Neural crest cell (in vitro differentiated cells): ENCODE results near the gene RPTOR. TPM values are rescaled to one million over a fixed set of nuclear protein-coding genes. Genes with fewer than 3 reads are reported as not detected.
"Not testable (repeated sequence)": the region's sequence is repeated elsewhere in the genome, so short reads cannot be mapped to it uniquely, and the experiment has no call there.

ENCODE experiments used
- DNase-seq: peaks from one replicate; pipeline ENCODE4 v3.0.0; 2021; ENCODE audit warnings: low read depth, mixed read lengths, low spot score
- H3K27ac Mint-ChIP-seq: one replicate; pipeline ENCODE4 v1.8.0; 2021; ENCODE audit warnings: mild to moderate bottlenecking, mixed read lengths; ENCODE audit not compliant: unreplicated experiment
- H3K27me3 Mint-ChIP-seq: 2 replicates; pipeline ENCODE4 v1.8.0; 2021; ENCODE audit warnings: low read depth, mild to moderate bottlenecking, mixed read lengths
- H3K36me3 Mint-ChIP-seq: 2 replicates; pipeline ENCODE4 v1.8.0; 2021; ENCODE audit warnings: low read depth, mild to moderate bottlenecking, mixed read lengths
- H3K4me1 Mint-ChIP-seq: 2 replicates; pipeline ENCODE4 v1.8.0; 2021; ENCODE audit warnings: mixed read lengths
- H3K4me3 Mint-ChIP-seq: one replicate; pipeline ENCODE4 v1.8.0; 2021; ENCODE audit warnings: mild to moderate bottlenecking, mixed read lengths
- H3K9me3 Mint-ChIP-seq: 2 replicates; pipeline ENCODE4 v1.8.0; 2021; ENCODE audit warnings: mixed read lengths
- total RNA-seq: library from RNA; stranded (reverse); gene quantifications from 2 replicates; pipeline ENCODE4 v1.2.1, GENCODE V29; 2021
- TF ChIP-seq, protein P1 (sequence below): fragments of 200-600 bp; sonication (generic); conservative IDR thresholded peaks from 2 replicates; pipeline ENCODE4 v1.5.0; 2021; ENCODE audit warnings: antibody characterized with exemption, mild to moderate bottlenecking

Gene RPTOR
- total RNA-seq, 1 donor from 2014 or later = 41.1 TPM

DNA sequence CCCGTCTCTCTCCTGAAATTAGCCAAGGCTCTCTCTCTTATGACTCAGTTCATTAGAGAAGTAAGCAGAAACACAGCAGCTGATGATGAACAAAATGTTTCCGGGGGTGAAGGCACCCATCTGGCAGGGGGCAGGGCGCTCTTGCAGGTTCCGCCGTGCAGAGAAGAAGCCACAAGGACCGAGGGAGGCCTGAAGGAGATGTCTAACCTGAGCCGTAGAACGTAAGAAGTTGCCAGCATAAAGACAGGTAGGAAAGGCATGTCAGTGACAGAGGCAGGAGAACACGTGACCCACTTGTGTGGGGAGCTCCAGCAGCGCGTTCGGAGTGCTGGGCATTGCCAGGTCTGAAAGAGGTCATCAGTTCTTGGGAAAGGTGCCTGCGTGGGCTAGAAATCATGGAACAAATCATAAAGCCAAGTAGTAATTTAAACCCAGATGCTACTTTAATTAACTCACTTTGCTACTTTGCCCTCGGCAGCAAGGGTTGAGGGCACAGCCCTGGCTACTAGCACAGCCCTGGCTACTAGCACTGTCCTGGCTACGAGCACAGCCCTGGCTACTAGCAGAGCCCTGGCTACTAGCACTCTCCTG lies 198.6 kb downstream of the RPTOR start:
- no peak overlapping the region for H3K4me3 Mint-ChIP-seq
- TF ChIP-seq, protein P1, sequence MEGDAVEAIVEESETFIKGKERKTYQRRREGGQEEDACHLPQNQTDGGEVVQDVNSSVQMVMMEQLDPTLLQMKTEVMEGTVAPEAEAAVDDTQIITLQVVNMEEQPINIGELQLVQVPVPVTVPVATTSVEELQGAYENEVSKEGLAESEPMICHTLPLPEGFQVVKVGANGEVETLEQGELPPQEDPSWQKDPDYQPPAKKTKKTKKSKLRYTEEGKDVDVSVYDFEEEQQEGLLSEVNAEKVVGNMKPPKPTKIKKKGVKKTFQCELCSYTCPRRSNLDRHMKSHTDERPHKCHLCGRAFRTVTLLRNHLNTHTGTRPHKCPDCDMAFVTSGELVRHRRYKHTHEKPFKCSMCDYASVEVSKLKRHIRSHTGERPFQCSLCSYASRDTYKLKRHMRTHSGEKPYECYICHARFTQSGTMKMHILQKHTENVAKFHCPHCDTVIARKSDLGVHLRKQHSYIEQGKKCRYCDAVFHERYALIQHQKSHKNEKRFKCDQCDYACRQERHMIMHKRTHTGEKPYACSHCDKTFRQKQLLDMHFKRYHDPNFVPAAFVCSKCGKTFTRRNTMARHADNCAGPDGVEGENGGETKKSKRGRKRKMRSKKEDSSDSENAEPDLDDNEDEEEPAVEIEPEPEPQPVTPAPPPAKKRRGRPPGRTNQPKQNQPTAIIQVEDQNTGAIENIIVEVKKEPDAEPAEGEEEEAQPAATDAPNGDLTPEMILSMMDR = no peak
- H3K27me3 Mint-ChIP-seq = no peaks in the 10 kb centered on the region
- H3K36me3 Mint-ChIP-seq = peaks cover 36% of the 10 kb centered on the region
- H3K4me1 Mint-ChIP-seq = no peaks in the 10 kb centered on the region
- no peak for DNase-seq
- H3K9me3 Mint-ChIP-seq = peaks cover 6% of the 10 kb centered on the region
- no peak overlapping the region for H3K27ac Mint-ChIP-seq

DNA sequence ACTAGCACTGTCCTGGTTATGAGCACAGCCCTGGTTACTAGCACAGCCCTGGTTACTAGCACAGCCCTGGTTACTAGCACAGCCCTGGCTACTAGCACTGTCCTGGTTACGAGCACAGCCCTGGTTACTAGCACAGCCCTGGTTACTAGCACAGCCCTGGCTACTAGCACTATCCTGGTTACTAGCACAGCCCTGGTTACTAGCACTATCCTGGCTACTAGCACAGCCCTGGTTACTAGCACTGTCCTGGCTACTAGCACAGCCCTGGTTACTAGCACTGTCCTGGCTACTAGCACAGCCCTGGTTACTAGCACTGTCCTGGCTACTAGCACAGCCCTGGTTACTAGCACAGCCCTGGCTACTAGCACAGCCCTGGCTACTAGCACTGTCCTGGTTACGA lies 199.3 kb downstream of the RPTOR start:
- not testable (repeated sequence) for H3K4me1 Mint-ChIP-seq, H3K9me3 Mint-ChIP-seq, DNase-seq, H3K4me3 Mint-ChIP-seq, H3K27ac Mint-ChIP-seq, H3K27me3 Mint-ChIP-seq
- H3K36me3 Mint-ChIP-seq = peaks cover 36% of the 10 kb centered on the region

DNA sequence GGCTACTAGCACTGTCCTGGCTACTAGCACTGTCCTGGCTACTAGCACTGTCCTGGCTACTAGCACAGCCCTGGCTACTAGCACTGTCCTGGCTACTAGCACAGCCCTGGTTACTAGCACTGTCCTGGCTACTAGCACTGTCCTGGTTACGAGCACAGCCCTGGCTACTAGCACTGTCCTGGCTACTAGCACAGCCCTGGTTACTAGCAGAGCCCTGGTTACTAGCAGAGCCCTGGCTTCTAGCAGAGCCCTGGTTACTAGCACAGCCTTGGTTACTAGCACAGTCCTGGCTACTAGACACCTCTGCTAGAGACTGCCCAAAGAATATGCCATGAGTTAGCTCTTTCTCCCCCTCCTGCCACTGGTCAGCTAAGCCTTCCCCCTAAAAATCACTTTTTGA lies 200.1 kb downstream of the RPTOR start:
- H3K4me1 Mint-ChIP-seq, H3K27ac Mint-ChIP-seq: not testable (repeated sequence)
- peaks cover 29% of the 10 kb centered on the region for H3K36me3 Mint-ChIP-seq

DNA sequence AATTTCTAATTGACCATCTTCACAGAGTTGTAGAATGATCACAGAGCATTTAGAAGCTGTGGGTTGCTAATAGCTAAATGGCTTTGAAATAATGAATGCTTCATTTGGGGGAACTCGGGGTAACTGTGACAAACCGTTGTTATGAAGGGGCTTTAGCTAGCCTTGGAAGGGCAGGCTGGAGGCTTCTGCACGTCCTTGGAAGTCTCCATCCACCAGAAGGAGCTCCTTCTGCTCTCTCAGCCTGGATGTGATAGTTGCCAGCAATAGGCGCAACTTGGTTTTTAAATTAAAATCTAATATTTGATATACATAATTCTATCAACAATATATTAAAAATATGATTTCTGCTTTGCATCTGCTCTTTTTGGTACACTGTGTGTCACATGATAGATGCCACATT lies 200.5 kb downstream of the RPTOR start:
- H3K9me3 Mint-ChIP-seq = peaks cover 6% of the 10 kb centered on the region
- TF ChIP-seq, protein P1 = no peak
- no peak overlapping the region for H3K27ac Mint-ChIP-seq
- no peaks in the 10 kb centered on the region for H3K4me1 Mint-ChIP-seq
- H3K4me3 Mint-ChIP-seq = no peak overlapping the region
- no peaks in the 10 kb centered on the region for H3K27me3 Mint-ChIP-seq
- DNase-seq = no peak
- H3K36me3 Mint-ChIP-seq = peaks cover 24% of the 10 kb centered on the region

More for the DNA sequence above, 200.1 kb downstream of the RPTOR start:
- not testable (repeated sequence) for H3K4me3 Mint-ChIP-seq, H3K9me3 Mint-ChIP-seq, H3K27me3 Mint-ChIP-seq, DNase-seq

DNA sequence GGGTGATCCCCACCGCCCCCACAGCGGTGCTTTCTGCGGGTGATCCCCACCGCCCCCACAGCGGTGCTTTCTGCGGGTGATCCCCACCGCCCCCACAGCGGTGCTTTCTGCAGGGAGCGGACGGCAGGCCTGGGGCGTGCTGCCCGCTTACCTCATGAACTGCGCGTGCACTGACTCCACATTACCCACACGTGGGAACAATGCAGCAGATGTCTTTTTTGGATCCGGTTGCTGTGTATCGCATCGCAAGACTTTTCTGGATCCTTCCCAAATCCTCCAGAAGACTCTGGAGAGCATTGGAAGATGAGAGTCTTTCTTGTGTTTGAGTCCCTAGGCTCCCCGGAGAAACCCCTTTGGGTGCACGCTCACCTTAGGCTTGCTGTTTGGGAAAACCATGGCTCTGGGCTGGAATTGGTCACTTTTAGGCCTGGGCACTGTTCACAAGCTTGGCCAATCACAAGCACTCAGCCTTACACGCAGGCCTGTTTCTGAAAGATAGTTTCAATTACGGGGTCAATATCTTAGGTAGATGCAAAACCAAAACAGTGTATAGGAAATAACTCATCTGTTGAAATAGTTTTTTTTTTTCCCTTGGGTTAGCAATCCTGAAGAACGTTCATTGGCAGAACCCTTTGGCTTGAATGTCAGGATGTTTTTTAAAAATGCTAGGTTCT lies 201.8 kb downstream of the RPTOR start:
- TF ChIP-seq, protein P1 = no peak
- DNase-seq = no peak
- Mint-ChIP-seq H3K4me1 (peaks cover 8% of the 10 kb centered on the region), H3K9me3 (peaks cover under 1% of the 10 kb centered on the region), H3K27me3 (no peaks in the 10 kb centered on the region), H3K36me3 (peaks cover 13% of the 10 kb centered on the region), H3K4me3 (no peak overlapping the region), H3K27ac (no peak overlapping the region)

DNA sequence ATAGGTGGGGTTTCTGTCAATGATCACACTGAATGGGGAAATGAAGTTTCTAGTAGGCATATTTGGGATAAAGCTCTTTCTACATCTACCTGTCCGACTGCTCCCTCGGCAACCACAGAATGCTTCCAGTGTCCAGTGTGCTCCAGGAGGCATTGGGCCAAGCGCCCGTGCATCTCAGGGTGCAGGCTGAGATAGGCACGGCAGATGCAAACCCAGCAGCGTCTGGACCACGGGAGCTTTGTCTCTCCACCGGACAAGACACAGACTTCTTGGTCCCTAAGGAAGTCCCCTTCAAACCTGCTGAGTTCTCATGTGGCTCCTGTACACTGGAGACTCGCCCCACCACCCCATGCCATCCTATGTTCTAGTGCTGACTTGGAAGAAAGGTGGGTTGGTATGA lies 202.8 kb downstream of the RPTOR start:
- H3K4me1 Mint-ChIP-seq = peaks cover 19% of the 10 kb centered on the region
- H3K27ac Mint-ChIP-seq = no peak overlapping the region
- no peaks in the 10 kb centered on the region for H3K9me3 Mint-ChIP-seq
- H3K36me3 Mint-ChIP-seq = peaks cover 2% of the 10 kb centered on the region
- no peaks in the 10 kb centered on the region for H3K27me3 Mint-ChIP-seq
- DNase-seq = no peak
- TF ChIP-seq, protein P1 = no peak
- H3K4me3 Mint-ChIP-seq = no peak overlapping the region
